AG08395 (cell line): ENCODE data around the gene NCAPH2.

Experiments used
- DNase-seq: peaks from one replicate; pipeline ENCODE4 v3.0.0; 2012; ENCODE audit warnings: mixed read lengths, low spot score

Gene NCAPH2

GRCh38 chr22:50474710-50475651 is 33.0 kb upstream of the NCAPH2 start, which contains the start of gene SBF1:
Gene SBF1, minus strand, starts transcription at chr22:50475035. Its CDS starts 195 bp downstream, at chr22:50474840.
- DNase-seq: peak; percentile 100

GRCh38 chr22:50475652-50476002 is 32.4 kb upstream of the NCAPH2 start:
- DNase-seq: no peak

- no peak for DNase-seq
These were observed 31.2 kb upstream of the NCAPH2 start for GRCh38 chr22:50476868-50477267.

GRCh38 chr22:50477923-50478322 is 30.1 kb upstream of the NCAPH2 start:
- no peak for DNase-seq

GRCh38 chr22:50479721-50480120 is 28.3 kb upstream of the NCAPH2 start:
- DNase-seq: no peak

- DNase-seq: no peak
These were observed 27.0 kb upstream of the NCAPH2 start for GRCh38 chr22:50481045-50481439.

- DNase-seq: peak; percentile 56
These were observed 26.5 kb upstream of the NCAPH2 start, which contains the start of gene ADM2 for GRCh38 chr22:50481440-50482106. Gene ADM2, plus strand, starts transcription at chr22:50481543. Its CDS starts 305 bp downstream, at chr22:50481848.

- DNase-seq: no peak
These were observed 25.6 kb upstream of the NCAPH2 start for GRCh38 chr22:50482107-50483074.

- no peak for DNase-seq
These were observed 24.9 kb upstream of the NCAPH2 start for GRCh38 chr22:50483106-50483505.

GRCh38 chr22:50483556-50483955 is 24.5 kb upstream of the NCAPH2 start:
- DNase-seq: no peak

GRCh38 chr22:50483977-50484853 is 23.8 kb upstream of the NCAPH2 start:
- DNase-seq: no peak

- no peak for DNase-seq
These were observed 22.5 kb upstream of the NCAPH2 start for GRCh38 chr22:50485221-50486131.

- no peak for DNase-seq
These were observed 21.3 kb upstream of the NCAPH2 start, which contains the start of gene MIOX for GRCh38 chr22:50486561-50487289. Gene MIOX, plus strand, starts transcription at chr22:50486859. Its CDS starts 39 bp downstream, at chr22:50486898.

- no peak for DNase-seq
These were observed 20.6 kb upstream of the NCAPH2 start for GRCh38 chr22:50487290-50488005.

GRCh38 chr22:50488006-50488677 is 19.9 kb upstream of the NCAPH2 start:
- DNase-seq: no peak

GRCh38 chr22:50488886-50489285 is 19.1 kb upstream of the NCAPH2 start:
- no peak for DNase-seq

- DNase-seq: no peak
These were observed 18.4 kb upstream of the NCAPH2 start for GRCh38 chr22:50489363-50490243.
